GM23338 (cell line): ENCODE measurements around the gene SH3RF3. TPM values are rescaled to one million over a fixed set of nuclear protein-coding genes. Genes with fewer than 3 reads are reported as not detected.

ENCODE experiments used
- ATAC-seq: fragments of 200-7000 bp; cut with Tn5 transposase; 3 replicates; pipeline ENCODE4 v1.9.1; 2020
- DNase-seq: peaks from one replicate; pipeline ENCODE4 v3.0.0-alpha.2; 2015; ENCODE audit warnings: low spot score
- H2AFZ ChIP-seq: fragments of 200-600 bp; sonication (generic); 2 replicates; pipeline ENCODE4 v1.8.0; 2016; ENCODE audit warnings: antibody characterized with exemption, mild to moderate bottlenecking, moderate library complexity
- H3F3A ChIP-seq: fragments of 200-600 bp; sonication (generic); replicated peaks from 2 replicates; pipeline ENCODE4 v1.8.0; 2017; ENCODE audit warnings: antibody characterized with exemption, mixed run types, low read depth
- H3K27ac ChIP-seq: fragments of 200-600 bp; sonication (generic); 2 replicates; pipeline ENCODE4 v1.6.1; 2016; ENCODE audit warnings: low read depth
- H3K27me3 ChIP-seq: fragments of 200-600 bp; sonication (generic); 2 replicates; pipeline ENCODE4 v1.8.0; 2016; ENCODE audit warnings: mild to moderate bottlenecking, mixed run types, moderate library complexity; ENCODE audit not compliant: insufficient read depth
- H3K36me3 ChIP-seq: fragments of 200-600 bp; sonication (generic); 2 replicates; pipeline ENCODE4 v1.8.0; 2016; ENCODE audit warnings: mild to moderate bottlenecking; ENCODE audit not compliant: insufficient read depth
- H3K4me1 ChIP-seq: fragments of 200-600 bp; sonication (generic); 2 replicates; pipeline ENCODE4 v1.8.0; 2016; ENCODE audit warnings: mild to moderate bottlenecking, moderate library complexity; ENCODE audit not compliant: insufficient read depth
- H3K4me2 ChIP-seq: fragments of 200-600 bp; sonication (generic); 2 replicates; pipeline ENCODE4 v1.7.1; 2017; ENCODE audit warnings: mixed run types
- H3K4me3 ChIP-seq: fragments of 200-600 bp; sonication (generic); 2 replicates; pipeline ENCODE4 v1.6.1; 2016; ENCODE audit warnings: mixed run types
- H3K79me2 ChIP-seq: fragments of 200-600 bp; sonication (generic); replicated peaks from 2 replicates; pipeline ENCODE4 v1.8.0; 2017; ENCODE audit warnings: mild to moderate bottlenecking; ENCODE audit not compliant: insufficient read depth
- H3K9me2 ChIP-seq: fragments of 200-600 bp; sonication (generic); 2 replicates; pipeline ENCODE4 v1.8.0; 2017; ENCODE audit not compliant: insufficient read depth
- H4K20me1 ChIP-seq: fragments of 200-600 bp; sonication (generic); replicated peaks from 2 replicates; pipeline ENCODE4 v1.8.0; 2017; ENCODE audit warnings: mild to moderate bottlenecking; ENCODE audit not compliant: insufficient read depth
- H3K27ac Mint-ChIP-seq: 2 replicates; pipeline ENCODE4 v1.8.0; 2020; ENCODE audit warnings: inconsistent platforms, mild to moderate bottlenecking, moderate library complexity, mixed read lengths
- H3K27me3 Mint-ChIP-seq: 3 replicates; pipeline ENCODE4 v1.8.0; 2022; ENCODE audit warnings: low read depth, mild to moderate bottlenecking, moderate library complexity, mixed read lengths, inconsistent platforms; ENCODE audit not compliant: insufficient read depth, poor library complexity
- H3K36me3 Mint-ChIP-seq: 3 replicates; pipeline ENCODE4 v1.8.0; 2021; ENCODE audit warnings: low read depth, mild to moderate bottlenecking, inconsistent platforms, moderate library complexity, mixed read lengths
- H3K4me1 Mint-ChIP-seq: 3 replicates; pipeline ENCODE4 v1.8.0; 2020; ENCODE audit warnings: mild to moderate bottlenecking, inconsistent platforms, mixed read lengths
- H3K4me3 Mint-ChIP-seq: 3 replicates; pipeline ENCODE4 v1.8.0; 2021; ENCODE audit warnings: moderate library complexity, mild to moderate bottlenecking, inconsistent platforms, mixed read lengths
- H3K9me3 Mint-ChIP-seq: 3 replicates; pipeline ENCODE4 v1.8.0; 2020; ENCODE audit warnings: moderate library complexity, mild to moderate bottlenecking, inconsistent platforms, mixed read lengths
- CREB1 ChIP-seq: fragments of 250-450 bp; sonication (Bioruptor Pico); IDR thresholded peaks from 2 replicates; pipeline ENCODE4 v1.5.0; 2020; ENCODE audit warnings: low read depth, mild to moderate bottlenecking, moderate library complexity
- CTCF ChIP-seq, 2 experiments: fragments of 200-600 bp in 1 of 2; sonication (generic) in 1 of 2; conservative IDR thresholded peaks; 2 replicates each; pipeline versions ENCODE4 v1.5.1 to v1.6.1; 2016 to 2017; ENCODE audit warnings: antibody characterized with exemption in 2 of 2, low read depth in 2 of 2, mild to moderate bottlenecking in 2 of 2, moderate library complexity in 1 of 2
- ETS1 ChIP-seq: IDR thresholded peaks from 2 replicates; pipeline ENCODE4 v1.6.1; 2016; ENCODE audit warnings: antibody characterized with exemption
- EZH2 ChIP-seq: fragments of 200-600 bp; sonication (generic); IDR thresholded peaks from one replicate; pipeline ENCODE4 v1.8.0; 2017; ENCODE audit warnings: antibody characterized with exemption, mild to moderate bottlenecking, low read depth; ENCODE audit not compliant: unreplicated experiment
- EZH2phosphoT487 ChIP-seq: fragments of 200-600 bp; sonication (generic); IDR thresholded peaks from one replicate; pipeline ENCODE4 v1.8.1; 2018; ENCODE audit warnings: antibody characterized with exemption; ENCODE audit not compliant: unreplicated experiment
- JUNB ChIP-seq: IDR thresholded peaks from one replicate; pipeline ENCODE4 v1.6.1; 2016; ENCODE audit warnings: antibody characterized with exemption; ENCODE audit not compliant: unreplicated experiment
- NANOG ChIP-seq: IDR thresholded peaks from 2 replicates; pipeline ENCODE4 v1.6.1; 2016; ENCODE audit warnings: antibody characterized with exemption, borderline replicate concordance
- POLR2AphosphoS5 ChIP-seq: IDR thresholded peaks from 2 replicates; pipeline ENCODE4 v1.6.1; 2016; ENCODE audit warnings: antibody characterized with exemption, low read depth
- REST ChIP-seq: IDR thresholded peaks from one replicate; pipeline ENCODE4 v1.6.1; 2018; ENCODE audit warnings: antibody characterized with exemption; ENCODE audit not compliant: unreplicated experiment
- STAT1 ChIP-seq: IDR thresholded peaks from one replicate; pipeline ENCODE4 v1.6.1; 2016; ENCODE audit warnings: antibody characterized with exemption; ENCODE audit not compliant: unreplicated experiment
- ZNF114 ChIP-seq: fragments of 250-450 bp; sonication (Bioruptor Pico); IDR thresholded peaks from 2 replicates; pipeline ENCODE4 v1.5.0; 2020; ENCODE audit warnings: mild to moderate bottlenecking, moderate library complexity
- ZNF331 ChIP-seq: fragments of 250-450 bp; sonication (Bioruptor Pico); IDR thresholded peaks from 2 replicates; pipeline ENCODE4 v1.5.0; 2020; ENCODE audit warnings: low read depth, mild to moderate bottlenecking, moderate library complexity
- ZNF462 ChIP-seq: fragments of 250-450 bp; sonication (Bioruptor Pico); IDR thresholded peaks from 2 replicates; pipeline ENCODE4 v1.5.0; 2020; ENCODE audit warnings: mild to moderate bottlenecking, moderate library complexity
- polyA plus RNA-seq: library from polyadenylated mRNA; unstranded; fragments of >200 nt; fragmentation: Nextera tagmentation; extraction: Ambion mirVana; gene quantifications from 2 replicates; pipeline ENCODE4 v1.2.1, GENCODE V29; 2016
- total RNA-seq: library from RNA; depleted of rRNA; stranded (reverse); fragments of >200 nt; shearing (Covaris generic); gene quantifications from 2 replicates; pipeline ENCODE4 v1.2.3, GENCODE V29; 2014

Gene SH3RF3
- total and polyA plus RNA-seq, 2 experiments from 2014 or later, result 0.11 to 0.63 TPM

- no peaks in the 10 kb centered on the region for H3F3A ChIP-seq
- no peak overlapping the region for H3K4me2 ChIP-seq
- H3K27ac ChIP-seq, result no peak overlapping the region
- no peak for ATAC-seq
- H3K36me3 ChIP-seq, result no peaks in the 10 kb centered on the region
- H3K9me2 ChIP-seq, result 0 out of 2 replicates have a peak, but pooled peaks cover 3% of the 10 kb centered on the region
- H3K27me3 ChIP-seq, result no peaks in the 10 kb centered on the region
- no peaks in the 10 kb centered on the region for H3K4me1 ChIP-seq
- no peak for TF ChIP-seq EZH2phosphoT487
- no peak for TF ChIP-seq JUNB
- no peak for TF ChIP-seq REST
- no peak for TF ChIP-seq CTCF (conservative IDR thresholded peaks at IDR 0.05; ENCODE audit: low read depth in 2 of 2)
- TF ChIP-seq ZNF114 (CRISPR knock-in tag), result no peak
- no peak for TF ChIP-seq POLR2AphosphoS5
- no peak for TF ChIP-seq STAT1
- TF ChIP-seq NANOG, result no peak
- TF ChIP-seq ETS1, result no peak
- TF ChIP-seq CREB1, result no peak
- no peak for TF ChIP-seq ZNF462 (CRISPR knock-in tag)
- TF ChIP-seq ZNF331 (CRISPR knock-in tag), result no peak
- TF ChIP-seq EZH2, result no peak
- H3K79me2 ChIP-seq, result no peaks in the 10 kb centered on the region
- H3K4me3 Mint-ChIP-seq, result no peak overlapping the region
- no peak overlapping the region for H2AFZ ChIP-seq
- peaks cover 5% of the 10 kb centered on the region for H3K27me3 Mint-ChIP-seq
- no peaks in the 10 kb centered on the region for H3K9me3 Mint-ChIP-seq
- peaks cover 9% of the 10 kb centered on the region; the same call in 2 of the 3 replicates for H3K4me1 Mint-ChIP-seq
- H4K20me1 ChIP-seq, result no peaks in the 10 kb centered on the region
- H3K4me3 ChIP-seq, result no peak overlapping the region
- DNase-seq, result no peak
- no peaks in the 10 kb centered on the region for H3K36me3 Mint-ChIP-seq
- H3K27ac Mint-ChIP-seq, result no peak overlapping the region
Observed at GRCh38 chr2:109246176-109246575, 117.2 kb downstream of the SH3RF3 start.
